Ovary (tissue), 9 donors: ENCODE results near the gene KRTAP17-1. TPM values are rescaled to one million over a fixed set of nuclear protein-coding genes. Genes with fewer than 3 reads are reported as not detected.
"Not testable (repeated sequence)": the region's sequence is repeated elsewhere in the genome, so short reads cannot be mapped to it uniquely, and the experiment has no call there.

Experiments used
- DNase-seq, 5 donors: peaks; one replicate each; pipeline ENCODE4 v3.0.0-alpha.2; 2019 to 2020
- H3K27ac ChIP-seq, 2 donors: fragments of 200-600 bp; one replicate each; pipeline versions ENCODE4 v1.5.1 to v1.8.0; 2019 to 2022
- H3K27me3 ChIP-seq: fragments of 200-600 bp; one replicate; pipeline ENCODE4 v1.8.0; 2022
- H3K36me3 ChIP-seq: fragments of 200-600 bp; sonication (generic); one replicate; pipeline ENCODE4 v1.5.1; 2019
- H3K4me1 ChIP-seq: one replicate; pipeline ENCODE4 v1.8.1; 2013; ENCODE audit warnings: mild to moderate bottlenecking, moderate library complexity; ENCODE audit not compliant: insufficient read depth
- H3K4me3 ChIP-seq: fragments of 200-600 bp; sonication (generic); one replicate; pipeline ENCODE4 v1.5.1; 2017
- H3K9me3 ChIP-seq, 2 donors: fragments of 200-600 bp in 1 of 2; sonication (generic) in 1 of 2; one replicate each; pipeline versions ENCODE4 v1.5.1 to v1.8.1; 2013 to 2019; ENCODE audit warnings: mild to moderate bottlenecking in 1 of 2, moderate library complexity in 1 of 2
- CTCF ChIP-seq, 3 donors: fragments of 450-650 bp in 2 of 3; fragments of 200-600 bp in 1 of 3; IDR thresholded peaks; one replicate each; pipeline versions ENCODE4 v1.5.1 to v1.8.0; 2016 to 2022; ENCODE audit warnings: antibody characterized with exemption in 3 of 3, mild to moderate bottlenecking in 1 of 3
- EP300 ChIP-seq: sonication (generic); formaldehyde crosslinking; IDR thresholded peaks from one replicate; pipeline ENCODE4 v1.6.1; 2017; ENCODE audit warnings: antibody characterized with exemption
- POLR2A ChIP-seq: fragments of 450-650 bp; IDR thresholded peaks from one replicate; pipeline ENCODE4 v1.6.1; 2017; ENCODE audit warnings: antibody characterized with exemption, mild to moderate bottlenecking, moderate library complexity
- WGBS, 3 donors: extraction: QIAGEN DNeasy Blood & Tissue Kit in 1 of 3; methylation state at CpG; one replicate each; pipeline versions ENCODE4 v1.1.5 to v1.1.7; 2013 to 2017; 5-methylcytosine and 5-hydroxymethylcytosine counted together
- intact Hi-C, 4 donors: fragments of 100-400 bp; cut with DNase I; formaldehyde crosslinking; loops; one replicate each; pipeline versions ENCODE4 v1.11.0 to v1.15.1; 2022 to 2023
- polyA plus RNA-seq, 2 donors: library from polyadenylated mRNA; stranded (reverse); fragments of 200-250 nt in 1 of 2; fragments of 350-450 nt in 1 of 2; fragmentation: Illumina TruSeq in 1 of 2; extraction: RNeasy Lipid Tissue Mini Kit (QIAGEN cat#74804) in 1 of 2; gene quantifications; one replicate each; pipeline ENCODE4 v1.2.3, GENCODE V29; 2013 to 2014
- total RNA-seq, 7 donors: library from RNA; depleted of rRNA in 2 of 7; stranded (reverse); fragments of >200 nt in 2 of 7; fragmentation: NEBNext Ultra II Directional in 3 of 7; extraction: Animal tissue kit (Norgen Biotek cat#: 25700) in 3 of 7; gene quantifications; one replicate each; pipeline versions ENCODE4 v1.1.0 to v1.2.4, GENCODE V29; 2016 to 2023
- donor health status: DM: no; HTN: no; CAD: no; lungs with moderate emphysema.
- donor health status: DM: no; HTN: no; CAD: no.
- donor health status: Bipolar disorder and iron deficiency.
- donor health status: DM: yes; HTN: yes; CAD: no.
- donor health status: DM: no; HTN: no; CAD: no.
- donor health status: DM: yes; HTN: yes; CAD: no.

Gene KRTAP17-1
- total and polyA plus RNA-seq, 9 donors: not detected

GRCh38 chr17:41352597-41353366 lies 37.3 kb upstream of the KRTAP17-1 start:
- Histone ChIP-seq H3K36me3 (no peaks in the 10 kb centered on the region), H3K27me3 (no peaks in the 10 kb centered on the region), H3K4me1 (no peaks in the 10 kb centered on the region), H3K9me3 (no peaks in the 10 kb centered on the region), H3K27ac (no peak overlapping the region), H3K4me3 (no peak overlapping the region)
- no peak for DNase-seq
- WGBS, 3 donors: 72 to 79% (median 78%) methylated on average over 7 of the region's 7 CpGs
- intact Hi-C loops: no loop called here
- TF ChIP-seq POLR2A (no peak), EP300 (no peak), CTCF (IDR thresholded peaks at IDR 0.05) (no peak)

- no peaks in the 10 kb centered on the region for H3K9me3 ChIP-seq
- H3K36me3 ChIP-seq: no peaks in the 10 kb centered on the region
- no peak overlapping the region for H3K4me3 ChIP-seq
- no peaks in the 10 kb centered on the region for H3K27me3 ChIP-seq
- no peaks in the 10 kb centered on the region for H3K4me1 ChIP-seq
- 72 to 92% (median 90%) methylated on average over 2 of the region's 2 CpGs for WGBS, 3 donors
- no peak overlapping the region for H3K27ac ChIP-seq
- intact Hi-C loops: no loop called here
- TF ChIP-seq EP300 (no peak), POLR2A (no peak), CTCF (IDR thresholded peaks at IDR 0.05) (no peak)
- DNase-seq: no peak
Measured at GRCh38 chr17:41351177-41351576, 35.7 kb upstream of the KRTAP17-1 start.

- DNase-seq, H3K9me3 ChIP-seq, H3K27ac ChIP-seq, H3K36me3 ChIP-seq, intact Hi-C loops, H3K4me1 ChIP-seq, H3K4me3 ChIP-seq, H3K27me3 ChIP-seq: not testable (repeated sequence)
- 91 to 94% (median 92%) methylated on average over 16 of the region's 16 CpGs for WGBS, 3 donors
Measured at GRCh38 chr17:41350381-41350878, 34.9 kb upstream of the KRTAP17-1 start, which contains the start of gene KRT33A. TSS of gene KRT33A (minus strand) at chr17:41350828. CDS start at chr17:41350767, 61 bp downstream.

DNA sequence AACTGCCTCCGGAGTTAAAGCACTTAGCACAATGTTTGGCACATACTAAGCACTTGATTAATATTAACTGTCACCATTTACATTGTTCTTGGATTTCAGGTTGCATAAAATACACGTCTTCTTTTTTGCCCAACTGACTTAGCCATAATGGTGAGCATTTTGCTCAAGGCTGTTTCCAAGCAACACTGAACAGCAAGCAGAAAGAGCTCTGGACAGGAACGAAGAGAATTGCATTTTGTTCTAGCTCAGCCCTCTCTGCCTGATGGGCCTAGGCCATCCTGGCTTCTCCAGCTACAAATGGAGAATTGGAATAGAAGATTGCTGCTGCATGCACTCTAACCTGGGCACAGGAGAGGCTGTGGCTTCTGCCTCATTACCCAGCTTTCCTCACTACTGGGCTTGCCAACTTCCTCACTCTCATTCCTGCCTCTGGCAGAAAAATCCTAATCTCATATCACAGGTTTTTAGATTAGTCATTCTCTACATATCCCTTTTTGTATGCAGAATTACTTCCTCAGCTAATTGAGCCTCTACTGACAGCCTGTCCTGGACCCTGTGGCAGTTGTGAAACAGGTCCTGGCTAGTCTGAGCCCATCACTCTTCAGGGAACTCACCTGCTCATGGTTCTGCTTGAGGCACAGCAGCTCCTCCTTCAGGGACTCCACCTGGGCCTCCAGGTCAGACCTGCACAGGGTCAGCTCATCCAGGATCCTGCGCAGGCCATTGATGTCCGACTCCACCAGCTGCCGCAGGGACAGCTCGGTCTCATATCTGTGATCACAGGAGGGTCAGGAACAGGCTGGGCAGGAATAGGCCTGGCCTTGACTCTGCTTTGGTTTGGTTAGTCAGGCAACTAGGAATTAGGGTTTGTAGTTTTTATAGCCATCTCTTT lies 32.6 kb upstream of the KRTAP17-1 start:
- WGBS, 3 donors: 79 to 88% (median 84%) methylated on average over 7 of the region's 7 CpGs
- H3K9me3 ChIP-seq: no peaks in the 10 kb centered on the region
- no peak overlapping the region for H3K27ac ChIP-seq
- no peak for DNase-seq
- H3K4me1 ChIP-seq: no peaks in the 10 kb centered on the region
- no peaks in the 10 kb centered on the region for H3K27me3 ChIP-seq
- H3K4me3 ChIP-seq: no peak overlapping the region
- TF ChIP-seq POLR2A: no peak
- no peak for TF ChIP-seq CTCF (IDR thresholded peaks at IDR 0.05)
- no peak for TF ChIP-seq EP300
- intact Hi-C loops: no loop called here
- H3K36me3 ChIP-seq: no peaks in the 10 kb centered on the region

DNA sequence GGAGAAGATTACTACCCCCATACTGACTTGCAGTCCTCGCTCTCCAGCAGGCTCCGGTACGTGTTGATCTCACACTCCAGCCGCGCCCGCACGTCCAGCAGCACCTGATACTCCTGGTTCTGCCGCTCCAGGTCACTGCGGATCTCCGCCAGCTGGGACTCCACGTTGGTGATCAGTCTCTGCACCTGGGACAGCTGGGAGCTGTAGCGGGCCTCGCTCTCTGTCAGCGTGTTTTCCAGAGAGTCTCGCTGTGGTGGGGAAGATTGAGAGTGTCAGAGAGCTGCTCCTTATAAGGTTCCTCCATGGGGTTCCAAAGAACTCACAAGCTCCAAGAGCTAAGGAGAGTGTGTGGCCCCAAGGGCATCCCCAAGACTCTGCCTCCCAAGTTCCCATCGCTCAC lies 30.9 kb upstream of the KRTAP17-1 start:
- H3K27me3 ChIP-seq, intact Hi-C loops, DNase-seq, H3K4me1 ChIP-seq, H3K27ac ChIP-seq, H3K4me3 ChIP-seq, H3K36me3 ChIP-seq, H3K9me3 ChIP-seq: not testable (repeated sequence)
- WGBS, 3 donors: 91 to 97% (median 93%) methylated on average over 16 of the region's 16 CpGs
